ENCODE measurements around the gene SPESP1. TPM values are rescaled to one million over a fixed set of nuclear protein-coding genes. Genes with fewer than 3 reads are reported as not detected.

The SPESP1 gene
- not detected for total RNA-seq (ENCODE audit: unreplicated experiment)
- long read RNA-seq: 0 reads

DNA sequence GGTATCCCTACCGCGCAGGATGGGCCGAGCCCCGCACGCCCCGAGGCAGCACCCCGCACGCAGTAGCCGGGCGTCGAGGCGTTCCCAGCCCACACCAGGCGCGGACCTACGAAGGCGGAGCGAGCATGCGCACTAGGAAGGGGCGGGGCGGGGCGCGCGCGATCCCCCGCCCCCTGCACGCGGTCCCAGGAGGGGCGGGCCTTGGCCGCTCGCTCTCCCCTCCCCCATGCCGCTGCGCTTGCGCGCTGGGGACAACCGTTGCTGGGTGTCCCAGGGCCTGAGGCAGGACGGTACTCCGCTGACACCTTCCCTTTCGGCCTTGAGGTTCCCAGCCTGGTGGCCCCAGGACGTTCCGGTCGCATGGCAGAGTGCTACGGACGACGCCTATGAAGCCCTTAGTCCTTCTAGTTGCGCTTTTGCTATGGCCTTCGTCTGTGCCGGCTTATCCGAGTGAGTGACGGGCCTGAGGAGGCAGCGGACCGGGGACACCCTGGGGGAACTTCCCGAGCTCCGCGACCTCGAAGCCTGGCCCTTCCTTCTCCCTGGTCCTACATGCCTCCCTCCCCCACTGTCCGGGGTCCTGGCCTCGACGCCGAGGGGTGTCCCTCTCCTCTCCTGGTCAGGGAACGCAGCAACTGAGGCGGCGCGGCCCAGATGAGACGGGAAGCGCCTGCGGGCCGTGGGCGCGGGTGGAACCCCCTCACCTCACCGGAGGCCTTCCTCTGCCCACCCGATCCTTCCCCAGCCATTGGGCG lies at the start of gene SPESP1:
Gene SPESP1, plus strand, starts transcription at position 258 of the 755 bp plus-strand sequence. Its CDS starts 129 bp downstream, at position 387.
- DNase-seq: no peak
- Mint-ChIP-seq H3K27ac (ENCODE audit: unreplicated experiment) (no peak within 1 kb of the TSS), H3K9me3 (ENCODE audit: unreplicated experiment) (no peaks in the 10 kb centered on the region)

DNA sequence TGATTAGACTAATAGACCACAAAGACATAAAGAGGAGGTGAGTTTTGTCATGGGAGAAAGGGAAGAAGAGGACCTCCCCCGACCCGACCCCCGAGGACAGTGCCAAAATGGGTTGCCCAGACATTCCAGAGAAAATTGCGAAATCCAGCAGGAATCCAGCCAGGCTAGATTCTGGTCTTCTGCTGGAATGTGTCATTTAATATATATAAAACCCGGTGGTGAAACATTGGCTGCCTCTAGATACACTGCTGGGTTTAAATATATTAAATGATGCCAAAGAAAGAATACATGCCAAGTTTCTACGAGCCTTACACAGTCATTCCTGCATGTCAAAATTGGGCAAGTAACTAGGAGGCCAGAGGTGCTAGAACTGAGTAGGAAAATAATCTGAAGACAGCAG lies 45.3 kb upstream of the SPESP1 start:
- no peak overlapping the region for H3K4me3 Mint-ChIP-seq (ENCODE audit: unreplicated experiment)
- no peaks in the 10 kb centered on the region for H3K27me3 Mint-ChIP-seq (ENCODE audit: unreplicated experiment)
- TF ChIP-seq, protein P1, sequence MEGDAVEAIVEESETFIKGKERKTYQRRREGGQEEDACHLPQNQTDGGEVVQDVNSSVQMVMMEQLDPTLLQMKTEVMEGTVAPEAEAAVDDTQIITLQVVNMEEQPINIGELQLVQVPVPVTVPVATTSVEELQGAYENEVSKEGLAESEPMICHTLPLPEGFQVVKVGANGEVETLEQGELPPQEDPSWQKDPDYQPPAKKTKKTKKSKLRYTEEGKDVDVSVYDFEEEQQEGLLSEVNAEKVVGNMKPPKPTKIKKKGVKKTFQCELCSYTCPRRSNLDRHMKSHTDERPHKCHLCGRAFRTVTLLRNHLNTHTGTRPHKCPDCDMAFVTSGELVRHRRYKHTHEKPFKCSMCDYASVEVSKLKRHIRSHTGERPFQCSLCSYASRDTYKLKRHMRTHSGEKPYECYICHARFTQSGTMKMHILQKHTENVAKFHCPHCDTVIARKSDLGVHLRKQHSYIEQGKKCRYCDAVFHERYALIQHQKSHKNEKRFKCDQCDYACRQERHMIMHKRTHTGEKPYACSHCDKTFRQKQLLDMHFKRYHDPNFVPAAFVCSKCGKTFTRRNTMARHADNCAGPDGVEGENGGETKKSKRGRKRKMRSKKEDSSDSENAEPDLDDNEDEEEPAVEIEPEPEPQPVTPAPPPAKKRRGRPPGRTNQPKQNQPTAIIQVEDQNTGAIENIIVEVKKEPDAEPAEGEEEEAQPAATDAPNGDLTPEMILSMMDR (IDR thresholded peaks at IDR 0.05; ENCODE audit: partially characterized antibody, unreplicated experiment): no peak
- no peaks in the 10 kb centered on the region for H3K4me1 Mint-ChIP-seq (ENCODE audit: low read depth, unreplicated experiment)
- no peak overlapping the region for H3K27ac Mint-ChIP-seq (ENCODE audit: unreplicated experiment)
- no peak for DNase-seq
- H3K36me3 Mint-ChIP-seq (ENCODE audit: unreplicated experiment): no peaks in the 10 kb centered on the region
- no peaks in the 10 kb centered on the region for H3K9me3 Mint-ChIP-seq (ENCODE audit: unreplicated experiment)

More for the DNA sequence above, at the start of gene SPESP1:
- Mint-ChIP-seq H3K4me3 (ENCODE audit: unreplicated experiment) (no peak within 1 kb of the TSS), H3K36me3 (ENCODE audit: unreplicated experiment) (no peaks in the 10 kb centered on the region), H3K4me1 (ENCODE audit: low read depth, unreplicated experiment) (no peaks in the 10 kb centered on the region), H3K27me3 (ENCODE audit: unreplicated experiment) (peaks cover 4% of the 10 kb centered on the region)
- TF ChIP-seq, protein P1 (IDR thresholded peaks at IDR 0.05; ENCODE audit: partially characterized antibody, unreplicated experiment): no peak

DNA sequence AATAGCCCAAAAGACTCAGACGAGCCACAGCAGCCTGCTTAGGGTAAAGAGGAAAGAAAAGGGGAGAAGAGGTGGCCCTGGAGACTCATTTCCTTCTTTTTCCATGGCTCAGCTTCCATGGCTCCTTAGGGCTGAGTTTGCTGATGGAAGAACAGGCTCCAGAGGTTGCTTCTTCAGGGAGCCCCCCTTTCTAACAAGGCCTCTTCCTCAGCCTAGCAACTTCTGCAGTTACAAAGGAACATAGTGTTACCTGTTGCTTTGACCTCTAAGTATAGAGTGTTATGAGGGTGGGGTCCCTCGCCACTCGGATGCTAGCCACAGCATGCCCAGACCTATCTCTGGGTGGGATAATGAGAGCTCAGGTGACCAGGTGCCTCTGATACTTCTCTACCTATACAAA lies 43.2 kb upstream of the SPESP1 start:
- H3K9me3 Mint-ChIP-seq (ENCODE audit: unreplicated experiment): no peaks in the 10 kb centered on the region
- no peaks in the 10 kb centered on the region for H3K36me3 Mint-ChIP-seq (ENCODE audit: unreplicated experiment)
- H3K27ac Mint-ChIP-seq (ENCODE audit: unreplicated experiment): no peak overlapping the region
- no peaks in the 10 kb centered on the region for H3K27me3 Mint-ChIP-seq (ENCODE audit: unreplicated experiment)
- no peak overlapping the region for H3K4me3 Mint-ChIP-seq (ENCODE audit: unreplicated experiment)
- no peak for DNase-seq
- TF ChIP-seq, protein P1 (IDR thresholded peaks at IDR 0.05; ENCODE audit: partially characterized antibody, unreplicated experiment): no peak
- H3K4me1 Mint-ChIP-seq (ENCODE audit: low read depth, unreplicated experiment): no peaks in the 10 kb centered on the region

DNA sequence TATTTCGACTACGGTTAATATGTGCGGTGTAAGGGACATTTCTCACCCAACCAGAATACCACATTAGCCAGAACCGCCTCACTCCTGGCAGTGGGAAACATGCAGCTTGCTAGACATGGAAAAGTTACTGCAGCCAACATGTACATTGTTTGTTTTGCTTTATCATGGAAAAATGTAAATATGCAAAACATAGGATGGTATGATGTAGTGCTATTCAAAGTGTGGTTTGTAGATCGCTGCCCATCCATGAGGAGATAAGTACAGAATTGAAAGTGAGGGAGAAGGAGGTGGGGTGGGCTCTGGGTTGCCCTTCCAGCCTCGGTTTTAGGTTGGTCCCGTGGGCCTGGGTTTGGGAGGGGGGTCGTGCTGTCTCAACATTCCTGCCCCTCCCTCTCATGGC lies 42.5 kb upstream of the SPESP1 start:
- no peak for DNase-seq
- TF ChIP-seq, protein P1 (IDR thresholded peaks at IDR 0.05; ENCODE audit: partially characterized antibody, unreplicated experiment): no peak
- no peak overlapping the region for H3K4me3 Mint-ChIP-seq (ENCODE audit: unreplicated experiment)
- no peaks in the 10 kb centered on the region for H3K4me1 Mint-ChIP-seq (ENCODE audit: low read depth, unreplicated experiment)
- no peak overlapping the region for H3K27ac Mint-ChIP-seq (ENCODE audit: unreplicated experiment)
- no peaks in the 10 kb centered on the region for H3K27me3 Mint-ChIP-seq (ENCODE audit: unreplicated experiment)
- H3K36me3 Mint-ChIP-seq (ENCODE audit: unreplicated experiment): no peaks in the 10 kb centered on the region
- no peaks in the 10 kb centered on the region for H3K9me3 Mint-ChIP-seq (ENCODE audit: unreplicated experiment)

DNA sequence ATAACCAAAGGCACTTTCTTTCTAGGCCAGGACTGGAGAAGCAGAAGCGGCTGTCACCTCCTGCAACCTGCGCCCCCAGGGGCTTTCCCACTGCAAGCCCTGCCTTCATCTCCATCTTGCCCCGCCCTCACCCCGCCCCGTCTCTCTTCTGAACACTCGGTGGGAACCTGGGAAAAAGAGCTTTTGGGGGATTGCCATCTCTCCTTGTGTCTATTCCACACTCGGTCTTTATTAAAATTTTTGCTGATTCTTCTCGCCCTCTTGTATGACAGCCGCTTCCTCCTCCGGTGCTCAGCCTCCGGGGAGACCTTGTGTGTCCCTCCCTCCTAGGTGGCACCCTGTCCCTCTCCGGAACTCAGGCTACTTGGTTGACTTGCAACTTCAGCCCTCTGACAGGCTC lies 41.9 kb upstream of the SPESP1 start:
- Mint-ChIP-seq H3K27me3 (ENCODE audit: unreplicated experiment) (no peaks in the 10 kb centered on the region), H3K36me3 (ENCODE audit: unreplicated experiment) (peaks cover 2% of the 10 kb centered on the region), H3K9me3 (ENCODE audit: unreplicated experiment) (no peaks in the 10 kb centered on the region), H3K4me3 (ENCODE audit: unreplicated experiment) (no peak overlapping the region), H3K4me1 (ENCODE audit: low read depth, unreplicated experiment) (no peaks in the 10 kb centered on the region), H3K27ac (ENCODE audit: unreplicated experiment) (no peak overlapping the region)
- DNase-seq: peak; percentile 21
- TF ChIP-seq, protein P1 (IDR thresholded peaks at IDR 0.05; ENCODE audit: partially characterized antibody, unreplicated experiment): no peak
